ENCODE measurements around the gene VAPB. TPM values are rescaled to one million over a fixed set of nuclear protein-coding genes. Genes with fewer than 3 reads are reported as not detected.

Gene VAPB
- polyA plus RNA-seq, 1 donor (not counting 4 experiments of a cell fraction or from before 2014, with no cell fraction given), result 38.0 TPM

- no peak overlapping the region for H3K4me3 ChIP-seq (ENCODE audit: control insufficient read depth in 2 of 3, extremely low read depth in 1 of 3, insufficient read depth in 2 of 3, low read depth in 1 of 3, low read length in 3 of 3)
- TF ChIP-seq EZH2 (IDR thresholded peaks at IDR 0.05; ENCODE audit: low read length) (no peak), CTCF (optimal IDR thresholded peaks at IDR 0.05 in 1 of 3, IDR thresholded peaks at IDR 0.05 in 1 of 3, conservative IDR thresholded peaks at IDR 0.05 in 1 of 3; ENCODE audit: extremely low read depth in 1 of 3, insufficient read depth in 2 of 3, low read length in 3 of 3) (no peak)
- no peaks in the 10 kb centered on the region for H3K79me2 ChIP-seq (ENCODE audit: control insufficient read depth, insufficient read depth, low read length)
- no peaks in the 10 kb centered on the region for H3K9me3 ChIP-seq (ENCODE audit: control insufficient read depth, low read depth, low read length)
- no peak overlapping the region for H3K27ac ChIP-seq (ENCODE audit: control insufficient read depth, insufficient read depth, low read length)
- dilution Hi-C loops (cut with MboI; ENCODE audit: extremely low pct_ligation_motif_present, low sequenced_read_pairs), result no loop called here
- no peaks in the 10 kb centered on the region for H3K4me1 ChIP-seq (ENCODE audit: control insufficient read depth, extremely low read depth, insufficient read depth, low read length)
- H3K4me2 ChIP-seq (ENCODE audit: control insufficient read depth, extremely low read depth, insufficient read depth, low read depth, low read length), result no peak overlapping the region
- no peak for DNase-seq (ENCODE audit: low read depth, low spot score)
- H3K9ac ChIP-seq (ENCODE audit: control insufficient read depth, extremely low read depth, insufficient read depth, low read length), result no peak overlapping the region
- no peaks in the 10 kb centered on the region for H4K20me1 ChIP-seq (ENCODE audit: control insufficient read depth, extremely low read depth, insufficient read depth, low read length)
- no peak for FAIRE-seq
- H3K27me3 ChIP-seq (ENCODE audit: control insufficient read depth, extremely low read depth, insufficient read depth, low read length), result no peaks in the 10 kb centered on the region
- peaks cover 18 to 31% of the 10 kb centered on the region in 2 experiments for H3K36me3 ChIP-seq (ENCODE audit: control insufficient read depth in 2 of 2, extremely low read depth in 1 of 2, insufficient read depth in 2 of 2, low read length in 2 of 2)
- H2AFZ ChIP-seq (ENCODE audit: control insufficient read depth, low read length), result no peak overlapping the region
- no peaks in the 10 kb centered on the region for H3K9me1 ChIP-seq (ENCODE audit: control insufficient read depth, extremely low read depth, insufficient read depth, low read length)
Observed at GRCh38 chr20:58359441-58359840, 29.6 kb upstream of the VAPB start.

- Histone ChIP-seq H3K36me3 (ENCODE audit: control insufficient read depth in 2 of 2, extremely low read depth in 1 of 2, insufficient read depth in 2 of 2, low read length in 2 of 2) (peaks cover 13 to 24% of the 10 kb centered on the region in 2 experiments), H3K4me3 (ENCODE audit: control insufficient read depth in 2 of 3, extremely low read depth in 1 of 3, insufficient read depth in 2 of 3, low read depth in 1 of 3, low read length in 3 of 3) (no peak overlapping the region), H3K27me3 (ENCODE audit: control insufficient read depth, extremely low read depth, insufficient read depth, low read length) (no peaks in the 10 kb centered on the region), H2AFZ (ENCODE audit: control insufficient read depth, low read length) (no peak overlapping the region), H3K9me3 (ENCODE audit: control insufficient read depth, low read depth, low read length) (no peaks in the 10 kb centered on the region), H3K9me1 (ENCODE audit: control insufficient read depth, extremely low read depth, insufficient read depth, low read length) (no peaks in the 10 kb centered on the region), H3K9ac (ENCODE audit: control insufficient read depth, extremely low read depth, insufficient read depth, low read length) (no peak overlapping the region), H4K20me1 (ENCODE audit: control insufficient read depth, extremely low read depth, insufficient read depth, low read length) (no peaks in the 10 kb centered on the region), H3K79me2 (ENCODE audit: control insufficient read depth, insufficient read depth, low read length) (no peaks in the 10 kb centered on the region), H3K27ac (ENCODE audit: control insufficient read depth, insufficient read depth, low read length) (no peak overlapping the region), H3K4me1 (ENCODE audit: control insufficient read depth, extremely low read depth, insufficient read depth, low read length) (no peaks in the 10 kb centered on the region), H3K4me2 (ENCODE audit: control insufficient read depth, extremely low read depth, insufficient read depth, low read depth, low read length) (no peak overlapping the region)
- dilution Hi-C loops (cut with MboI; ENCODE audit: extremely low pct_ligation_motif_present, low sequenced_read_pairs), result no loop called here
- DNase-seq (ENCODE audit: low read depth, low spot score) (no peak), FAIRE-seq (no peak)
- TF ChIP-seq CTCF (optimal IDR thresholded peaks at IDR 0.05 in 1 of 3, IDR thresholded peaks at IDR 0.05 in 1 of 3, conservative IDR thresholded peaks at IDR 0.05 in 1 of 3; ENCODE audit: extremely low read depth in 1 of 3, insufficient read depth in 2 of 3, low read length in 3 of 3) (no peak), EZH2 (IDR thresholded peaks at IDR 0.05; ENCODE audit: low read length) (no peak)
Observed at GRCh38 chr20:58360936-58361335, 28.1 kb upstream of the VAPB start.
